Dedifferentiated amniotic fluid mesenchymal stem cell (primary cell): ENCODE results near the gene NATD1.
A peak's percentile ranks its signal among the peaks of the same experiment; 100 is the strongest.

ENCODE experiments used
- DNase-seq: peaks from one replicate; pipeline ENCODE4 v3.0.0-alpha.2; 2016; ENCODE audit errors: extremely low spot score

The NATD1 gene

GRCh38 chr17:21275579-21276263 is 22.5 kb upstream of the NATD1 start:
- DNase-seq, result peak; percentile 73

DNA sequence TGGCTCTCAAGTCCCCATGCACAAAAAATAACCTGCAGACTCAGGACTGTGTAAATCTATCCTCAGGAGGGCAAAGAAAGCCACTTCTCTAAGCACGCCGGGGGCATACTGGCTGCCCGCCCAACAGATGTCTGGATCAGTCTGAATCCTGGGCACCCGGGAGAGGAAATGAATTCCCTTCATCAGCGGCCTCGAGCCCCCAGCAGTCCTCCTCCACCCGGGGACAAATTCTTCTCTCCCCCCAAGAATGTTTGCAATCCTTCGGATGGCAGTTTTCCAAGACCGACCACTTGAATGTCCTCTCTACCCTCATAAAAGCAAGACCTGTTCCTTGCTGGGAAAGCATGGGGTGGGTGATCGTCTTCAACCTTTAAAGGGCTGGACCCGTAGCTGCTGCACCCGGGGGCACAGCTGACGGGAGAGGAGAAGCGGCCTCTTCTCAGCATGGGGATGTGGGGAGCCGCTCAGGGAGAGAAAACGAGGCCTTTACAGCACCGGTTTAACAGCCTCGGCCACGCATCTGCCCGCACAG is 21.9 kb upstream of the NATD1 start:
- no peak for DNase-seq

DNA sequence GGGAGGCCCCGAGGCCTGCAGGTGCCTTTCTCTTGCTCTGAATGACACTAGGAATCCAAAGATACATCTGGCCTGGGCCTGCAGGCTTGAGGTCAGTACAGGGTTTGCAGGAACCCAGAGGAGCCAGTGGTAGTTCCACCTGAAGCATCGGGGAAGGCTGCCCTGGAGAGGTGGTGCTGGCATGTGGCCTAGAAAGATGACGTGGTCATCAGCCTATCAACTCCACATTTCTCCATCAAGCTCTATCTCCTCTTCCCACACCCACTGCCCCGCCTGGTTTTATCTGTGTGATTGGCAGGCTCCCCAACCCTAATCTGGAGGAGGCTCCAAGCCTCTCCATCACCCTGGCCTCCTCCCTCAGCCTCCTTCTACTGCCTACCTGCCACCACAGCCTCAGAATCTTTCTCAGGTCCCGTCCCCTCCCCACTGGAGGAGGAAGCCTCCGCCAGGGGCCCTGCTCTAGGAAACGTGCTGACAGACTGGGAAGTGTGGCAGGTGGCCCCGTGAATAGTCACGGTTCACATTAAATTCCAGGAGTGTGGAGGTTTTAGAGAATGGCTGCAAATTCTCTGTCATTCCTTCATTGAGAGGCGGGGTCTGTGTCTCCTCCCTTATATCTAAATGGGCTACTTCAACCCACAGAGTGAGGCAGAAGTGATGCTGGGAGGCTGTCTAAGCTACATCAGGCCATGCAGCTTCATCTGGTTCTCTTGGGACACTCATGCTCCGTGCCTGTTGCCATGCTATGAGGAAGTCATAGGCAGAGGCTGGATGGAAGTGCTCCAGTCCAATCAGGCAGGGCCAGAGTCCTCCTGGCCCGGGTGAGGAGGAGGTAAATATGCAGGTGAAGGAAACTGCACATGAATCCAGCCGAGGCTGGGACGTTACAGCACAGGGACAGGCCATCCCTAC is 19.9 kb upstream of the NATD1 start:
- no peak for DNase-seq

DNA sequence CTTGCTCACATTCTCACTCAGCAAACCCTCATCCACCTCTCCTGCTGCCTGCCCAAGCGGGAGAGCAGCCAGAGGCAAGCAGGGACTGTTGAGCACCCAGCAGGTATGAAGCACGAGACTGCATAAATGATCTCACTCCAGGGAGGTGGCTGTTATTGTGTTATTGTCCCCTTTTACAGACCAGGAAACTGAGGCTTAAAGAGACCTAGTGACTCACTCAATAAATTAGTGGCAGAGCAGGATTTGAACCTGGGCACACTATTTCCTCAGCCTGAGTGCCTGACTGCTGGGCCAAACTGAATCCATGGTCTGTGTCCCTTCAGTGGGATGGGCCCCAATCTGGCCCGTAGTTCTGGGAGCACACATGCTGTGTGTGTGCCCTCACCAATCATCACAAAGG is 19.0 kb upstream of the NATD1 start:
- no peak for DNase-seq

GRCh38 chr17:21271454-21272183 is 18.4 kb upstream of the NATD1 start:
- no peak for DNase-seq

- DNase-seq, result no peak
These were observed 16.2 kb upstream of the NATD1 start for GRCh38 chr17:21269394-21269793.

GRCh38 chr17:21268596-21269188 is 15.5 kb upstream of the NATD1 start:
- DNase-seq, result no peak

- no peak for DNase-seq
These were observed 10.2 kb upstream of the NATD1 start for GRCh38 chr17:21263376-21263775.

- DNase-seq, result no peak
These were observed 9.2 kb upstream of the NATD1 start for GRCh38 chr17:21262259-21262993.

DNA sequence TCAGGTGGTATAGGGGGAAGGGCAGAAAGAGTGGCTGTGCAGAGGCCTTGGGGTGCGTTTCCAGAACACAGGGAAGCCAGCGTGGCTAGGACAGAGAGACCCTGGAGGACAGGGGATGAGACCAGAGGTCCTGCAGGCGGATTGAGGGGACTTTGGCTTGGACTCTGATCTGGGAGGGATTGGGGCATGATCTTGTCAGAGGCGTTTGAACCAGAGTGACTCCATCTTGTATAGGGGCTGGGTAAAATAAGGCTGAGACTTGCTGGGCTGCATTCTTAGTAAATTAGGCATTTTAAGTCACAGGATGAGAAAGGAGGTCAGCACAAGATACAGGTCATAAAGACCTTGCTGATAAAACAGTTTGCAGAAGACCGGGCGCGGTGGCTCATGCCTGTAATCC is 5.4 kb upstream of the NATD1 start:
- no peak for DNase-seq

- no peak for DNase-seq
These were observed 634 bp upstream of the NATD1 start for GRCh38 chr17:21253646-21254441.

DNA sequence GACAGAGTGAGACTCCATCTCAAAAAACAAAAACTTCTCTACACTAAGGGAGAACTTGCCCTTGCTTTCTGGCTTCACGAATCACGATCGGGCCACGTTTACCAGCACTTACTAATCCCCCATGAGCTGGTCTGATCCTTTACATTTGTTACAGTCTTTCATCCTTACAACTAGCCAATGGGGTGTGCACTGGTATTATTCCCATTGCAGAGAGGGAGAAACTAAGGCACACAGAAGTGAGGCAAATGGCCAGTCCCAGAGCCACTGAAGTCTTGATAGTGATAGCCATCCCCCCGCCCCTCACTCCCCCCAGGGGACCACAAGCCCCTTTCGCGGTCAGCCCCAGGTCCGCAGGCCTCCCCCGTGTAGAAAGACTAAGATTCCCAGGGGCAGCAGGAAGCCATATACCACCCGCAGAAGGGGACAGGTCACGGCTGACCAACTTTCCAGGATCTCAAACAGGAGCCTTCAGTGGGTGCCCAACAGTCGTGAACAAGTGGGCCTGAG is 868 bp downstream of the NATD1 start:
- no peak for DNase-seq

GRCh38 chr17:21251337-21252010 is 1.7 kb downstream of the NATD1 start:
- no peak for DNase-seq

GRCh38 chr17:21250854-21251253 is 2.4 kb downstream of the NATD1 start:
- DNase-seq, result no peak

- no peak for DNase-seq
These were observed 3.1 kb downstream of the NATD1 start for GRCh38 chr17:21249920-21250703.

DNA sequence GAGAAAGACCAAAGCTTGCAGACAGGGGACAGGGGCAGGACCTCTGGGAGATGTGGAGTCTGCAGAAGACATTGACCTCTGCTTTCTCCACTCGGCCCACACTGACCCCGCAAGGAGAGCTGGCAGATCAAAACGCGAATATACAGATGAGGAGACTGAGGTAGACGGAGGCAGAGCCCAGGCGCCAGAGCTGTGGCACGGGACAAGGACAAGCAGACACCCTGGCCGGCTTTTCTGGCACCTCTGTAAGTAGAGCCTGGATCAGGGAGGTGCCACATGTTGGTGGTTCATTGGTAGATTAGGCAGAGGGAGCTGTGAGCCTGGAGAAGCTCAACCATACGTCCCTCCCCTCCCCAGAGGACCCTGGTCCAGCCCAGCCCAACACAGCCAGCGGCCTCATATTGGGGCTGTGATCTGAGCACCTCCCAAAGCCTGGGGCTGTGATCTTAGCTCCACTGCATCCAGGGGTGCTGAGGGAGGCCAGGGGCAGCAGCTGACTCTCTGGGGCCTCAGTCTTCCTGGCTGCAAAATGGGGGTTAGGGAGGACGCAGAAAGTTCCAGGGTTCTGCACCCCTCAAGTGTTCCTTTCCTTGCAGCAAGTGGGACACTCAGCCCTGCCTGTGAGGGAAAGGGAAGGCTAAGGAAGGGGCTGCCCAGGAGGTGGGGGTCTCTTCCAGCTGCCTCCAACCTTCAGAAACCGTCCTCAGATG is 4.0 kb downstream of the NATD1 start:
- DNase-seq, result no peak

- no peak for DNase-seq
These were observed 4.7 kb downstream of the NATD1 start for GRCh38 chr17:21248500-21248899.
